HL-60/S4 treated with phorbol 12-myristate 13-acetate at 8.2 ng/mL for 4 days and 3 days (cell line): ENCODE results near the gene GAP43.
"Not testable (repeated sequence)": the region's sequence is repeated elsewhere in the genome, so short reads cannot be mapped to it uniquely, and the experiment has no call there.

Experiments used
- in situ Hi-C: fragments of 300-500 bp; cut with MboI; formaldehyde crosslinking; loops from 2 replicates; pipeline ENCODE4 v1.15.0; 2022; ENCODE audit warnings: low sequenced_read_pairs

GAP43 gene

DNA sequence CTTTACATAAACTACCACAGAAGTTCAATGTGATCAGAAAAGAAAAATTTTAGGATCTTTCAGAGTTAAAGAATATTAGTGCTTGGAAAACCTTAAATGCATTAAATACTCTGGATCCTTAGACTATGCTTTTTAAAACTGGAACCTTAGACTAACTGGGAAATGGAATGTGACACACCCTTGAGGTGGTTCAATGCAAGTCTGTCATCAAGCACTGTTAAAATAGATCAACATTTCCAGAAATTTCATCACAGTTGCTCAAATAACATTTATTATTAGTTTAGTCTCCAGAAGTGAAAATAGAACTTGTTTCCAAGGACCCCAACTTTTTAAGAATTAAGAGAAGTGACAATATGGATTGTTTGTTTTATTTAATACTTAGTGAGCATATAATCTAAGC is 71.8 kb downstream of the GAP43 start:
- in situ Hi-C loops, result no loop called here

DNA sequence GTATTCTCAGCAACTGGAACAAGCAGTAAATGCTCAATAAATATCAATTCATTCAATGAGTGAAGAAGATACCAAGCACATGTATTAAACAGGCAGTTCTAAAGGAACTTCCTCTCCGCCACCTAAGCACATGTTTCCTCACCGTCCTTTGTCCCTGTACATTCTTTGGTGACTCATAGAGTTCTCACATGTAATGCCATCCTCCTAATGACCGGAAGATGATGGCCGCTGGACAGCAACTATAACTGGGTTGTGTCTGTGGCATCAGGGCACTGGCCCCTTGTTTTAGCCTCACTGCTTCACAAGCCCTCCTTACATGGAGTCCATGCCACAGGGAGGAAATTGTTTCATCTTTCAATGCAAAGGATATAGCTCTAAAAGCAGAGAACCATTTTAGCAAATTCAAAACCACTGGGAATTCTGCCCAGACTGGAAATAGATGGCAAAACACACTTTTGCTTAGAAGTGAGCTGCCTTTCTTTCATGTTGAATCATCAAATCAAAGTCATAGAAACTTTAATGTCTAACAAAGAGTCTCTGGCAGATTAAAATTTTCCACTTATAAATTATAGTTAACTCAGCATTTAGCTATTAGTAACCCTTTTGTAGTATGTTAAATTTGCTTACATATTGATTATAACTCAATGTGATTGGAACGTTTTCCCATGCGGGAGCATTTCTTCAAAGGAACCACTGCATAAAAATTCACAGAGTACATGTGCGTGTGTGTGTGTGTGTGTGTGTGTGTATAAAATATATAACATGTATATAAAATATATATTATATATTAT is 74.1 kb downstream of the GAP43 start:
- in situ Hi-C loops, result no loop called here

GRCh38 chr3:115698851-115699591 is 75.7 kb downstream of the GAP43 start:
- in situ Hi-C loops, result no loop called here

- in situ Hi-C loops, result no loop called here
Observed at GRCh38 chr3:115699706-115700105, 76.4 kb downstream of the GAP43 start.

- in situ Hi-C loops, result no loop called here
Observed at GRCh38 chr3:115702598-115702997, 79.3 kb downstream of the GAP43 start.

DNA sequence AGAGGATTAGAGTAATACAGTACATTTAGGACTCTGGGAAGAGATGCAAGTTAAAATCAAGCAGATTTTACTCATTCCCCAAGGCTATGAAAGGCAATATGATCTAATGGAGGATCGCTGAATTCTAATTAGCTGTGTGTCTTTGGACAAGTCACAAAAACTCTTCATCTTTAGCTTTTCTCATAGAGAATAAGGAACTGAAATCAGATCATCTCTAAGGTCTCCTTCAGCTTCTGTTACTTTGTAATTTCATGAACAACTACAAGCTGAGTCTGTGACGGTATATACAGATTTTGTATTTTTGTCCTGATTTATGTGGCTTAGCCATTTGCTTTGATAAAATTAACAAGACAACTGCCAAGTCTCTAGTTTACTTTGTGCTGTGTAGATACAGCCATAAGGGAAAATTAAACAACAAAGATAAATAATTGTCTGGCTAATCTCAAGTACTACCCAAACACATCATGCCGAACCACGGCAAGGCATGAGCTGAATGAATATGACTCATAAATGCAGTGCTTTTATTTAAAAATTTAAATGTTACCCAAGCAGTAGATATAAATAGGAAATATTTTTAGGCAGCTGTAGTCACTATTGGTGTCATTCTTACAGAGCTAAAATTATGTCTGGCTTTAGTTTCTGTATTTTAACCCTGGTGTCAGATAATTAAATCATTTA is 81.5 kb downstream of the GAP43 start:
- in situ Hi-C loops, result no loop called here

GRCh38 chr3:115706311-115706829 is 83.1 kb downstream of the GAP43 start:
- in situ Hi-C loops, result no loop called here

DNA sequence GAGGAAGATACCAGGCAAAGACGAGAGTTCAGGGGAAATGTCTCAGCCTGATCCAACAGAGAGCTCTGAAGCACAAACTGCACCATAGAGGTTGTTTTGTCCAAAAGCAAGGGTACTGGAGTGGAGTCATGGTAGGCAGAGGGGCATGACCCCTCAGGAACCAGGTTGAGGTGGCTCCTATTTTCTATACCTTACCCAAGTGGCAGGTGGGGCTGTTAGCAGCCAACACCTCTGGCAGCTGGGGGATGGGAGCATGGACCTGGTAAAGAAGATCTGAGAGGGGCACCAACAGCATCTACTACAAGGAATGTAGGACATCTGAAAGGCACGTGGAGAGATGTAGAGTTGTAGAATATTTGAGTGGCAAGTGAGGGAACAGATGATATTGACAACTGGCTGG is 85.2 kb downstream of the GAP43 start:
- in situ Hi-C loops, result no loop called here

DNA sequence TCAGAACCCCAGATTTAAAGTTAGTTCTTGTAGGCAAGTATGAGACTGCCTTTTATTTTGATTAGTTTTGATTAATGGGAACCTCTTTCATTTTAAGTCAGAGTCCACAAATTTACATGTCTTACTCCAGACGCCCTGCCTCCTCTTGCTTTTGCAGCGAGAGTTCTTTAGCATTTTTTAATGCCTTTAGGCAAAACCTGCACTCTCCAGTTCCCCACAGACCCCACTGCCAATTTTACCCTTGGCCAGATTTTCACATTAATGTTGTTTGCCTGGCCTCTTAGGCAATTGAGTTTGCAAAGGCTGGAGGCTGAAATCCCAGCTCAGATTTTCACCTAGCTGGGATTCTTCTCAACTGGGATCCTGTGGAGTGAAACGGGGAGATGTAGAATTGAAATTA is 85.8 kb downstream of the GAP43 start:
- in situ Hi-C loops, result no loop called here

- in situ Hi-C loops, result no loop called here
Observed at GRCh38 chr3:115709931-115710330, 86.6 kb downstream of the GAP43 start.

DNA sequence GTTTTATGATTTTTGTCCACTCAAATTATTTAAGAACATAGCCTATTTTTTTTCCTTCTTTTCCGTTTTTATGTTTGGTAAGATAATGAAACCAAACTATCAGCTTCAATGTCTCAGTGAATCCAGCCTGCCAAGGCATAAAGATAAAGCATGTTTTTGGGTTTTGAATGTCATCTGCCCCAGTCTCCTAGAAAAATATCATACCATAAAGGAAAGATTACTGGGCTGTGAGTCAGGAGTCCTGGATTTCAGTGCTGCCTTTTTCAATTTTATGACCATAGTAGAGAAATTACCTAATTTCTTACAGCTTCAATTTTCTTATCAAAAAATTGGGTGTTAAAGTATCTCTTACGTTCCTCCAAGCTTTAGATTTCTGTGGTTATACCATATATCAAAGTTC is 87.5 kb downstream of the GAP43 start:
- in situ Hi-C loops, result no loop called here

- in situ Hi-C loops, result no loop called here
Observed at GRCh38 chr3:115712871-115713270, 89.6 kb downstream of the GAP43 start.

DNA sequence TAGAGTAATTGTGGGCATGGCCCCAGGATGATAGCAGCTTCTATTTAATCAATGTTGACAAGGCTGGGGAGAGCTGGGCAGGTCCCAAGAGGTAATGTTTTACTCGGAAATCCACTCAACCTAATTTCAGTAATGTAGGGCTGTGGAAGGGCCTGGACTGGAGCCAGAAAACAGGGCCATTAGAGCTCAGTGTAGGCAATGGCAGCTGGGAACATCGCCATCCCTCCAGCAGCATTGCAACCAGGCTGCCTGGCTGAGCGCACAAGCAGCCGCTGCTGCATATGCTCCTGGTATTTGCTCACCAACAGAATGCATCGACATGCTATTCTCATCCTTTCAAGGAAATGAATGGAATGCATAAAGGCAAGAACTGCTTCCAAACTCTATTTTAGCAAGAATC is 90.0 kb downstream of the GAP43 start:
- in situ Hi-C loops, result no loop called here

DNA sequence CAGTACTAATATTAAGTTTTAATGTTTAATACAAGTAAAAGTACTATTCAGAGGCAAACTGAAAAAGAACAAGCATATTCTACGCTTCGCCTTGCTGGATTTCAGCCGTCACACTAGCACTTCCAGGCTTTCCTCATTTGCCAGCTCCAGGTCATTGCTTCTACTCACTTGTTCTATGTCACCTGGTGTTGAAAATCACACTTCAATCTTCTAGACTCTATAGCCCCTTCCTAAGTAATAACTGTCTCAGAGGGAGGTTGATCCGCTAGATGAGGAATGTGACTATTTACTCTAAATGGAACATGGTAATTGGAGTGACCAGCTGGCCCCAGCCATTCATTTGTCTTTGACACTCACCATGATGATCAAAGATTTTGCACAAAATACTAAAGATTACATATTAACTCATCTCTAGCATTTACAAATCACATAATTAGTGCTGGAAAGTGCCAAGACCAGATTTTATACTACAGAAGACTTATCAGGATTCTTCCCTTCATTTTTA is 92.0 kb downstream of the GAP43 start:
- in situ Hi-C loops, result no loop called here

GRCh38 chr3:115720983-115721382 is 97.7 kb downstream of the GAP43 start:
- in situ Hi-C loops, result no loop called here

DNA sequence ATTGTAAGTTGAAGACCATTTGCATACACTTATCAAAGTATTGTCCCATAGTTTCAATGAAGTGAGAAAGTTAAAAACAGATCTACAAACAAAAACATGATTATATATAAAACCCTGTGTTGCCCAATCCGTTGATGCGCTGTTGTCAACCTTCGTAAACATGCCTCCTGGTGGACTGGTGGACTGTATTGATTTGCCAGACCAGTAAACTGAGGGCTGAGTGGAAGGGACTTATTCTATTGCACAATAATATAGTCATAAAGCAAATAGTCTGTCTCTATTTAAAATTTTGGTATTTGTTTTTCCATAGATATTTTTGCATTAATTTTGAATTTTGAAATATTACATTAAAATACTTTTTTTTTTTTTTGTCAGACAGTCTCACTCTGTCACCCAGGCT is 102.5 kb downstream of the GAP43 start:
- in situ Hi-C loops, result no loop called here

- in situ Hi-C loops, result no loop called here
Observed at GRCh38 chr3:115727135-115727534, 103.8 kb downstream of the GAP43 start.

DNA sequence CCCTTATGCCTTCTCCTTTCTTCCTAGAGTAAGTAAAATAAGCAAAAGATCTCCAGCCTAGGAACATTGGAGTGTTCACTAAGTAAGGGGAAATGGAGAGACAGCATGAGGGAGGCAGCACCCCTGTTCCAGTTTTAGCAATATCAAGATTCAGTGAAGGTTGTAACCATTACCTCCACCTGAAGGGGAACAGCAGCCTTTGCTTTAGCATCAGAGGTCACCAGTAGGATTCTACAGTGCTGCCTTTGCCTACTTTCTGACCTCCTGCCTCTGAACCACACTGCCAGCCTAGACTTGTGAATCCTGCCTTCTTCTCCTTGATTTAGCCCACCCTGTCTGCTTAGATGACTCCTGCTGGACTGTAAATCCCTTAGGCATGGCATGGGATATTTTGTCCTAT is 104.7 kb downstream of the GAP43 start:
- in situ Hi-C loops, result no loop called here

GRCh38 chr3:115736341-115736740 is 113.0 kb downstream of the GAP43 start:
- in situ Hi-C loops, result not testable (repeated sequence)

- in situ Hi-C loops, result no loop called here
Observed at GRCh38 chr3:115741650-115742049, 118.3 kb downstream of the GAP43 start.

DNA sequence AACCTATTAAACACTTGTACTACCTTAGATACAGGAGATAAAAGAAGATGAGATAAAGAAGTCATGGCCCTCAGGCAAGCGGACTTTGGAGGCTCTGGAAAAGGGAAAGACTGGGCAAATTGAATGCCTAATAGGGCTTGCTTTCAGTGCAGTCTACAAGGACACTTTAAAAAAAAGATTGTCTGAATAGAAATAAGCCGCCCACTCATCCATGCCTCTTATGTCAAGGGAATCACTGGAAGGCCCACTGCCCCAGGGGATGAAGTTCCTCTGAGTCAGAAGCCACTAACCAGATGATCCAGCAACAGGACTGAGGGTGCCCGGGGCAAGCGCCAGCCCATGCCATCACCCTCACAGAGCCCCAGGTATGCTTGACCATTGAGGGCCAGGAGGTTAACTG is 121.2 kb downstream of the GAP43 start:
- in situ Hi-C loops, result not testable (repeated sequence)
